ENCODE results near the gene HAUS3. TPM values are rescaled to one million over a fixed set of nuclear protein-coding genes. Genes with fewer than 3 reads are reported as not detected.

HAUS3 gene
- total RNA-seq, 1 experiment from 2014 or later: 11.9 TPM

GRCh38 chr4:2220016-2220630 is 21.8 kb downstream of the HAUS3 start (continued):
- TF ChIP-seq ATF6 (CRISPR knock-in tag; IDR thresholded peaks at IDR 0.05) (no peak), ETV6 (CRISPR knock-in tag; IDR thresholded peaks at IDR 0.05) (peak; percentile 41; the same call in 1 of the 2 replicates), TP53 (CRISPR knock-in tag; IDR thresholded peaks at IDR 0.05) (no peak), CTCF (IDR thresholded peaks at IDR 0.05) (peak; percentile 78), GRHL2 (CRISPR knock-in tag; IDR thresholded peaks at IDR 0.05; ENCODE audit: insufficient replicate concordance, severe bottlenecking) (no peak), SP1 (CRISPR knock-in tag; conservative IDR thresholded peaks at IDR 0.05) (no peak), ZNF512 (CRISPR knock-in tag; IDR thresholded peaks at IDR 0.05; ENCODE audit: borderline replicate concordance) (no peak), TEAD1 (CRISPR knock-in tag; IDR thresholded peaks at IDR 0.05) (0 out of 2 replicates have a peak, but pooled peaks have one; percentile 15), ZNF423 (CRISPR knock-in tag; IDR thresholded peaks at IDR 0.05) (no peak), MYBL2 (CRISPR knock-in tag; IDR thresholded peaks at IDR 0.05) (no peak), JUN (CRISPR knock-in tag; IDR thresholded peaks at IDR 0.05) (no peak)

GRCh38 chr4:2219233-2219760 is 22.6 kb downstream of the HAUS3 start:
- DNase-seq (ENCODE audit: low spot score) (no peak), ATAC-seq (no peak)
- CTCF ChIA-PET: interaction anchor here (0.5 to 5.8 kb wide), 57 partner anchors 9 to 467 kb away, joined by 3 to 50 read pairs (median 5); partner anchors contain the start of genes CFAP99, HAUS3, MXD4 and POLN
- Mint-ChIP-seq H3K9me3 (no peaks in the 10 kb centered on the region), H3K4me1 (peaks cover 53% of the 10 kb centered on the region), H3K4me3 (no peak overlapping the region), H3K27ac (no peak overlapping the region), H3K27me3 (ENCODE audit: low read depth) (peaks cover 86% of the 10 kb centered on the region), H3K36me3 (no peaks in the 10 kb centered on the region; the same call in 1 of the 2 replicates)
- no peak for TF ChIP-seq FOXJ3 (CRISPR knock-in tag; IDR thresholded peaks at IDR 0.05; ENCODE audit: borderline replicate concordance)
- no peak for TF ChIP-seq ESRRA (CRISPR knock-in tag; IDR thresholded peaks at IDR 0.05; ENCODE audit: borderline replicate concordance)
- TF ChIP-seq E2F1 (CRISPR knock-in tag; IDR thresholded peaks at IDR 0.05): no peak
- no peak for TF ChIP-seq USF1 (CRISPR knock-in tag; IDR thresholded peaks at IDR 0.05)
- TF ChIP-seq SP1 (CRISPR knock-in tag; conservative IDR thresholded peaks at IDR 0.05): no peak
- no peak for TF ChIP-seq FOXP1 (CRISPR knock-in tag; IDR thresholded peaks at IDR 0.05; ENCODE audit: borderline replicate concordance)
- no peak for TF ChIP-seq TEAD4 (CRISPR knock-in tag; IDR thresholded peaks at IDR 0.05)
- no peak for TF ChIP-seq STAT6 (CRISPR knock-in tag; conservative IDR thresholded peaks at IDR 0.05; ENCODE audit: low read depth)
- POLR2A ChIA-PET: interaction anchor here (1.1 kb wide), 1 partner anchor 23 kb away, joined by 5 read pairs; the partner anchor contains the start of genes HAUS3 and POLN

Measured in WTC11 (cell line).